K562 (cell line): ENCODE measurements around the gene ALDH16A1. TPM values are rescaled to one million over a fixed set of nuclear protein-coding genes. Genes with fewer than 3 reads are reported as not detected.

ENCODE experiments used
- ATF3 ChIP-seq, 2 experiments: fragments of 450-650 bp in 1 of 2; sonication (generic) in 1 of 2; formaldehyde crosslinking in 1 of 2; IDR thresholded peaks in 1 of 2; conservative IDR thresholded peaks in 1 of 2; 2 replicates each; pipeline versions ENCODE4 v1.6.1 to v1.8.1; 2016 to 2023; ENCODE audit warnings: mild to moderate bottlenecking in 2 of 2, moderate library complexity in 2 of 2, inconsistent platforms in 1 of 2, missing genetic modification reagents in 1 of 2
- BDP1 ChIP-seq: IDR thresholded peaks from 3 replicates; pipeline ENCODE4 v1.6.1; 2011; ENCODE audit not compliant: insufficient read length, insufficient read depth
- CHD1 ChIP-seq: fragments of 200-600 bp; sonication (generic); IDR thresholded peaks from one replicate; pipeline ENCODE4 v1.6.1; 2012; ENCODE audit warnings: mild to moderate bottlenecking, moderate library complexity, low read length, inconsistent platforms
- DNMT1 ChIP-seq: fragments of 450-650 bp; IDR thresholded peaks from 2 replicates; pipeline ENCODE4 v1.6.1; 2016; ENCODE audit warnings: antibody characterized with exemption, mild to moderate bottlenecking
- E2F5 ChIP-seq: sonication (generic); formaldehyde crosslinking; IDR thresholded peaks from 2 replicates; pipeline ENCODE4 v1.8.0; 2022; ENCODE audit warnings: mild to moderate bottlenecking, missing genetic modification reagents
- EGR1 ChIP-seq: fragments of 450-650 bp; conservative IDR thresholded peaks from 2 replicates; pipeline ENCODE4 v1.6.1; 2017; ENCODE audit warnings: mild to moderate bottlenecking
- GABPB2 ChIP-seq: fragments of 250-450 bp; sonication (Bioruptor Pico); conservative IDR thresholded peaks from 2 replicates; pipeline ENCODE4 v1.5.1; 2021; ENCODE audit warnings: mild to moderate bottlenecking
- NCOA4 ChIP-seq: fragments of 450-650 bp; IDR thresholded peaks from 2 replicates; pipeline ENCODE4 v1.6.1; 2018; ENCODE audit warnings: mild to moderate bottlenecking; ENCODE audit not compliant: partially characterized antibody
- NONO ChIP-seq, 2 experiments: fragments of 200-400 bp in 1 of 2; fragments of 450-650 bp in 1 of 2; formaldehyde crosslinking in 1 of 2; IDR thresholded peaks; 2 replicates each; pipeline ENCODE4 v1.6.1; 2017; ENCODE audit warnings: low read depth in 2 of 2, mild to moderate bottlenecking in 2 of 2, moderate library complexity in 2 of 2, low read length in 1 of 2
- NR0B1 ChIP-seq: fragments of 450-650 bp; IDR thresholded peaks from one replicate; pipeline ENCODE4 v1.6.1; 2018; ENCODE audit warnings: mild to moderate bottlenecking, moderate library complexity; ENCODE audit not compliant: partially characterized antibody
- POLR2G ChIP-seq: fragments of 200-400 bp; formaldehyde crosslinking; IDR thresholded peaks from 2 replicates; pipeline ENCODE4 v1.6.1; 2017; ENCODE audit warnings: low read depth, mild to moderate bottlenecking, antibody characterized with exemption, low read length, moderate library complexity
- PTTG1 ChIP-seq: fragments of 450-650 bp; IDR thresholded peaks from 2 replicates; pipeline ENCODE4 v1.6.1; 2016; ENCODE audit warnings: low read depth, mild to moderate bottlenecking, missing genetic modification characterization, missing compliant biosample characterization
- PURB ChIP-seq: sonication (generic); formaldehyde crosslinking; IDR thresholded peaks from 2 replicates; pipeline ENCODE4 v1.9.0; 2021; ENCODE audit warnings: low read depth, mild to moderate bottlenecking, missing genetic modification reagents
- RBM34 ChIP-seq: fragments of 200-400 bp; formaldehyde crosslinking; IDR thresholded peaks from 2 replicates; pipeline ENCODE4 v1.6.1; 2018; ENCODE audit warnings: low read length, borderline replicate concordance; ENCODE audit not compliant: insufficient read depth
- RFX7 ChIP-seq: fragments of 250-450 bp; sonication (Bioruptor Pico); IDR thresholded peaks from 2 replicates; pipeline ENCODE4 v1.5.1; 2021; ENCODE audit warnings: mild to moderate bottlenecking
- SRSF1 ChIP-seq: fragments of 200-400 bp; formaldehyde crosslinking; IDR thresholded peaks from 2 replicates; pipeline ENCODE4 v1.6.1; 2017; ENCODE audit warnings: mild to moderate bottlenecking, low read depth, low read length, moderate library complexity
- STAT6 ChIP-seq: sonication (generic); formaldehyde crosslinking; IDR thresholded peaks from 2 replicates; pipeline ENCODE4 v1.8.1; 2023; ENCODE audit warnings: mild to moderate bottlenecking, missing genetic modification reagents
- ZFX ChIP-seq: sonication (generic); formaldehyde crosslinking; IDR thresholded peaks from 2 replicates; pipeline ENCODE4 v1.8.0; 2022; ENCODE audit warnings: mild to moderate bottlenecking, missing genetic modification reagents, moderate library complexity
- ZNF253 ChIP-seq: fragments of 250-450 bp; sonication (Bioruptor Pico); conservative IDR thresholded peaks from 2 replicates; pipeline ENCODE4 v1.6.1; 2021; ENCODE audit warnings: mild to moderate bottlenecking
- ZNF3 ChIP-seq: fragments of 250-450 bp; sonication (Bioruptor Pico); IDR thresholded peaks from 2 replicates; pipeline ENCODE4 v1.5.0; 2021; ENCODE audit warnings: mild to moderate bottlenecking, moderate library complexity
- ZNF354B ChIP-seq: fragments of 250-450 bp; sonication (Bioruptor Pico); IDR thresholded peaks from 2 replicates; pipeline ENCODE4 v1.4.0; 2020
- ZSCAN29 ChIP-seq: fragments of 450-650 bp; IDR thresholded peaks from 2 replicates; pipeline ENCODE4 v1.6.1; 2017
- polyA plus RNA-seq, 8 experiments: library from polyadenylated mRNA; depleted of rRNA in 4 of 8; stranded (reverse) in 5 of 8; unstranded in 3 of 8; fragments of >200 nt; fragmentation: Nextera tagmentation in 2 of 8; fragmentation: Illumina TruSeq in 1 of 8; extraction: Ambion mirVana in 2 of 8; extraction: Trizol in 1 of 8; gene quantifications; 2 replicates each; pipeline versions ENCODE4 v1.2.1 to v1.2.3, GENCODE V29; 2011 to 2014; ENCODE audit warnings: inconsistent platforms in 1 of 8, missing spikeins in 1 of 8
- total RNA-seq, 7 experiments: library from RNA; depleted of rRNA in 6 of 7; stranded (reverse); fragments of >200 nt in 6 of 7; fragmentation: Illumina TruSeq in 2 of 7; extraction: Trizol in 2 of 7; gene quantifications; 2 replicates each; pipeline versions ENCODE4 v1.2.1 to v1.2.3, GENCODE V29; 2011 to 2021; ENCODE audit warnings: low replicate concordance in 1 of 7

ALDH16A1 gene
- total and polyA plus RNA-seq, 9 of the 15 experiments (the other 6 are each of a cell fraction or from before 2014, with no cell fraction given): 2.2 to 52.2 (median 7.6) TPM

- TF ChIP-seq ATF3 (IDR thresholded peaks at IDR 0.05) (no peak), ATF3 (CRISPR knock-in tag; conservative IDR thresholded peaks at IDR 0.05) (no peak), NCOA4 (no peak), POLR2G (peak; percentile 96), CHD1 (no peak), PTTG1 (tag) (no peak), ZNF253 (CRISPR knock-in tag) (no peak), DNMT1 (no peak), BDP1 (no peak), SRSF1 (no peak), ZNF354B (CRISPR knock-in tag) (no peak), NR0B1 (no peak), NONO (IDR thresholded peaks at IDR 0.05; ENCODE audit: low read depth in 2 of 2, low read length in 1 of 2) (0 out of 4 replicates have a peak, but pooled peaks of 1 of the 2 experiments have one; percentile 43), GABPB2 (CRISPR knock-in tag) (no peak), EGR1 (peak; percentile 73), ZFX (CRISPR knock-in tag) (peak; percentile 83), ZSCAN29 (0 out of 2 replicates have a peak, but pooled peaks have one; percentile 93), E2F5 (CRISPR knock-in tag) (no peak), RFX7 (CRISPR knock-in tag) (no peak), PURB (CRISPR knock-in tag) (no peak), RBM34 (no peak), STAT6 (CRISPR knock-in tag) (no peak), ZNF3 (CRISPR knock-in tag) (no peak)
These were observed at the start of gene ALDH16A1 (continued) for GRCh38 chr19:49453013-49453756.
